Stimulated activated CD4-positive, alpha-beta T cell treated with anti-CD3 and anti-CD28 coated beads, Interleukin-4, amount 100 ng/mL, for 4 hours (primary cell): ENCODE measurements around the gene PACS1.

ENCODE experiments used
- DNase-seq, 2 experiments: peaks; one replicate each; pipeline ENCODE4 v3.0.0-alpha.2; 2020

Gene PACS1

GRCh38 chr11:66190786-66191185 lies 120.7 kb downstream of the PACS1 start:
- no peak for DNase-seq

GRCh38 chr11:66192181-66192863 lies 122.2 kb downstream of the PACS1 start:
- DNase-seq: no peak

GRCh38 chr11:66194391-66194790 lies 124.3 kb downstream of the PACS1 start:
- DNase-seq: no peak

- no peak for DNase-seq
Observed at GRCh38 chr11:66195867-66196266, 125.8 kb downstream of the PACS1 start.

- no peak for DNase-seq
Observed at GRCh38 chr11:66203847-66204246, 133.8 kb downstream of the PACS1 start.

- DNase-seq: no peak
Observed at GRCh38 chr11:66204412-66204811, 134.3 kb downstream of the PACS1 start.

- DNase-seq: no peak
Observed at GRCh38 chr11:66207816-66208215, 137.7 kb downstream of the PACS1 start.

- DNase-seq: no peak
Observed at GRCh38 chr11:66211100-66211499, 141.0 kb downstream of the PACS1 start.

GRCh38 chr11:66216911-66217310 lies 146.8 kb downstream of the PACS1 start:
- no peak for DNase-seq

GRCh38 chr11:66218036-66218435 lies 148.0 kb downstream of the PACS1 start:
- DNase-seq: no peak

GRCh38 chr11:66218846-66219620 lies 149.0 kb downstream of the PACS1 start:
- no peak for DNase-seq

- DNase-seq: no peak
Observed at GRCh38 chr11:66219846-66220565, 149.9 kb downstream of the PACS1 start.

GRCh38 chr11:66220566-66220935 lies 150.5 kb downstream of the PACS1 start:
- no peak for DNase-seq

GRCh38 chr11:66221012-66221411 lies 150.9 kb downstream of the PACS1 start:
- no peak for DNase-seq

- DNase-seq: no peak
Observed at GRCh38 chr11:66221726-66222236, 151.7 kb downstream of the PACS1 start.

GRCh38 chr11:66222358-66223149 lies 152.5 kb downstream of the PACS1 start:
- DNase-seq: peak; percentile 85 to 91

GRCh38 chr11:66224226-66224855 lies 154.3 kb downstream of the PACS1 start:
- DNase-seq: no peak

- DNase-seq: no peak
Observed at GRCh38 chr11:66225066-66225465, 155.0 kb downstream of the PACS1 start.

- no peak for DNase-seq
Observed at GRCh38 chr11:66226101-66226500, 156.0 kb downstream of the PACS1 start.

GRCh38 chr11:66227700-66228099 lies 157.6 kb downstream of the PACS1 start:
- DNase-seq: no peak

GRCh38 chr11:66228521-66228920 lies 158.4 kb downstream of the PACS1 start:
- no peak for DNase-seq

- DNase-seq: no peak
Observed at GRCh38 chr11:66230156-66230555, 160.1 kb downstream of the PACS1 start.
